Tibial nerve (tissue), 3 donors: ENCODE results near the gene MEP1A.

Experiments
- POLR2A ChIP-seq, 2 donors: fragments of 450-650 bp; IDR thresholded peaks; one replicate each; pipeline ENCODE4 v1.6.1; 2017; ENCODE audit warnings: antibody characterized with exemption in 2 of 2, mild to moderate bottlenecking in 2 of 2, moderate library complexity in 2 of 2
- TF ChIP-seq, protein P1 (sequence below), 5 experiments: fragments of 200-600 bp in 3 of 5; fragments of 450-650 bp in 2 of 5; sonication (generic) in 3 of 5; IDR thresholded peaks; one replicate each; pipeline ENCODE4 v1.5.1; 2016 to 2019; ENCODE audit warnings: antibody characterized with exemption in 5 of 5, mild to moderate bottlenecking in 3 of 5, moderate library complexity in 2 of 5

DNA sequence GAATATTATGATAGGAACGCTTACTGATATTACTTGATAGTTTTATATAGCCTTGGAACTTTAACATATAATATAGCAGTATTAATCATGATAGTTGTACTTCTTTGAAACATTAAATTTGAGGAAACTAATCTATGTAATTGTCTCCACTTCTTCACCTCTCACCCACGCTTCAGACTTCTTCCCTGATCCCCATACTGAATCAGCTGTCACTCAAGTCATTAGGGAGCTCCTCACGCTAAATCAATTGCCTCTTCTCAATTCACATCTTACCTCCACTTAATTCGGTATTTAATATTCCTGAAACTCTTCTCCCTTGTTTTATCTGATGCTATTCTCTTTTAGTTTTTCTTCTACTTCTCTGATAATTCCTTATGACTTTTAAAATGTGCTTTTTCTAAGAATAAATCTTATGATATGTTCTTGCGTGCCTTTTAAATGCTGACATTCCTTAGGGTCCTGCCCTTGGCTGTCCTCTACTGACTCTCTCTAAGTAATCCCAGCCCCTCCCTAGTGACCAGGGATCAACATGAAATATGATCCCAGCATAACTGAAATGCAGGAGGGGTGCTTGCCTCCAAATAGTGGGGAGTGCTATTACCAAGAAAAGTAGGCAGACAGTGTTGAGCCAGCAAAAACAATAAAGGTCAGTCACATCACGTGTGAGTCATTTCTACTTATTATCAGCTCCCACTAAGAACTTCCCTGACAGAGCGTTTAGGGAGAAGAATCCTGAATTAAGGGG is 36.5 kb upstream of the MEP1A start:
- no peak for TF ChIP-seq POLR2A (IDR thresholded peaks at IDR 0.05)
- TF ChIP-seq, protein P1, sequence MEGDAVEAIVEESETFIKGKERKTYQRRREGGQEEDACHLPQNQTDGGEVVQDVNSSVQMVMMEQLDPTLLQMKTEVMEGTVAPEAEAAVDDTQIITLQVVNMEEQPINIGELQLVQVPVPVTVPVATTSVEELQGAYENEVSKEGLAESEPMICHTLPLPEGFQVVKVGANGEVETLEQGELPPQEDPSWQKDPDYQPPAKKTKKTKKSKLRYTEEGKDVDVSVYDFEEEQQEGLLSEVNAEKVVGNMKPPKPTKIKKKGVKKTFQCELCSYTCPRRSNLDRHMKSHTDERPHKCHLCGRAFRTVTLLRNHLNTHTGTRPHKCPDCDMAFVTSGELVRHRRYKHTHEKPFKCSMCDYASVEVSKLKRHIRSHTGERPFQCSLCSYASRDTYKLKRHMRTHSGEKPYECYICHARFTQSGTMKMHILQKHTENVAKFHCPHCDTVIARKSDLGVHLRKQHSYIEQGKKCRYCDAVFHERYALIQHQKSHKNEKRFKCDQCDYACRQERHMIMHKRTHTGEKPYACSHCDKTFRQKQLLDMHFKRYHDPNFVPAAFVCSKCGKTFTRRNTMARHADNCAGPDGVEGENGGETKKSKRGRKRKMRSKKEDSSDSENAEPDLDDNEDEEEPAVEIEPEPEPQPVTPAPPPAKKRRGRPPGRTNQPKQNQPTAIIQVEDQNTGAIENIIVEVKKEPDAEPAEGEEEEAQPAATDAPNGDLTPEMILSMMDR (IDR thresholded peaks at IDR 0.05) = no peak
